HEK293T (cell line): ENCODE data around the gene HSD17B1.

Source experiments
- ARNT ChIP-seq: fragments of 450-650 bp; IDR thresholded peaks from 2 replicates; pipeline ENCODE4 v1.6.1; 2017; ENCODE audit warnings: mild to moderate bottlenecking
- BHLHE40 ChIP-seq: fragments of 450-650 bp; IDR thresholded peaks from 2 replicates; pipeline ENCODE4 v1.6.1; 2016; ENCODE audit warnings: mild to moderate bottlenecking, moderate library complexity, borderline replicate concordance
- CTBP1 ChIP-seq: fragments of 450-650 bp; IDR thresholded peaks from 2 replicates; pipeline ENCODE4 v1.6.1; 2016; ENCODE audit warnings: borderline replicate concordance
- FOXA1 ChIP-seq: fragments of 450-650 bp; IDR thresholded peaks from 2 replicates; pipeline ENCODE4 v1.6.1; 2016; ENCODE audit warnings: mild to moderate bottlenecking
- FOXK2 ChIP-seq: fragments of 450-650 bp; IDR thresholded peaks from 2 replicates; pipeline ENCODE4 v1.6.1; 2016; ENCODE audit warnings: mild to moderate bottlenecking
- FOXM1 ChIP-seq: fragments of 450-650 bp; IDR thresholded peaks from 2 replicates; pipeline ENCODE4 v1.6.1; 2017; ENCODE audit warnings: mild to moderate bottlenecking, borderline replicate concordance
- HDGF ChIP-seq: fragments of 450-650 bp; IDR thresholded peaks from 2 replicates; pipeline ENCODE4 v1.6.1; 2017; ENCODE audit warnings: antibody characterized with exemption, borderline replicate concordance
- NFRKB ChIP-seq: fragments of 450-650 bp; IDR thresholded peaks from 2 replicates; pipeline ENCODE4 v1.6.1; 2016; ENCODE audit warnings: mild to moderate bottlenecking, moderate library complexity
- SP1 ChIP-seq: fragments of 450-650 bp; IDR thresholded peaks from 2 replicates; pipeline ENCODE4 v1.6.1; 2017
- TARDBP ChIP-seq: fragments of 450-650 bp; IDR thresholded peaks from 2 replicates; pipeline ENCODE4 v1.6.1; 2016

DNA sequence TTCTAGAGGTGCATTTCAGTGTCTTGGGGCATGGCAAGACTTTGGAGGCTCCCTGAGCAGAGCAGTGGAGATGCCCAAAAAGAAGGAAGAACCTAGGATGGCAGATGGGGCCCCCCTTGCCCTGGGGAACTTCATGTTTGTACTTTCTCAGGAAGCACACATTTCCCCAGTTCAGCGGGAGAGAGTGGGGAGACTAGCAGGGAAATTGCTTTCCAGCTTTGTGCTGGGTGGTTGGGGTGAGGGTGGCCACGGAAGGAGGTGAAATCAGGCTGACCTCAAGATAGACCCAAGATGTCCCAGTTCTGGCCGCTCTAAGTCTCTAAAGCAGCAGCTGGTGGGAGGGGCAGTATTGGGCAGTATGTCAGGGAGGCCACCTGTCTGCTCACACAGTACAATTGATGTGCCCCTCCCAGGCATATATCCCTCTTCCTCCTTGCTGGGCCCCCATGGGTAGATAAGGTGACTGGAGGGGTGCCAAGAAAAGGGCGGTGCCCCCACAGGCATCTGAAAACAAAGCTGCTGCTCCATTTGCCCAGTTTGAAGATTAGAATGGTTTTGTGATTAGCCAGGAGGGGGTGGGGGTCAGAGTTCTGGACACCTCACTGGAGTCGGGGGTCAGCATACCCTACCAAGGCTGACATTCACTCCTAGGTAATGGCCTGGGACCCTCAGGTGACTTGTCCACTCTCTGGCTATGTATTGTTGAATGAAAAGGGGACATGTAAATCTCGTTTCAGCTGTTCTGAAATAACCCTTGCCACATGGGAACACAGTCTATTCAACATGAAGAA is 33.8 kb upstream of the HSD17B1 start:
- no peak for TF ChIP-seq SP1
- no peak for TF ChIP-seq FOXA1
- no peak for TF ChIP-seq CTBP1
- no peak for TF ChIP-seq ARNT
- TF ChIP-seq BHLHE40 = no peak
- TF ChIP-seq TARDBP = no peak
- no peak for TF ChIP-seq NFRKB
- TF ChIP-seq FOXK2 = no peak
- no peak for TF ChIP-seq HDGF
- TF ChIP-seq FOXM1 = no peak
